ENCODE data around the gene NPBWR2. TPM values are rescaled to one million over a fixed set of nuclear protein-coding genes. Genes with fewer than 3 reads are reported as not detected.

The NPBWR2 gene
- total and polyA plus RNA-seq, 2 donors (not counting 1 experiment from before 2014, with no cell fraction given), result not detected

DNA sequence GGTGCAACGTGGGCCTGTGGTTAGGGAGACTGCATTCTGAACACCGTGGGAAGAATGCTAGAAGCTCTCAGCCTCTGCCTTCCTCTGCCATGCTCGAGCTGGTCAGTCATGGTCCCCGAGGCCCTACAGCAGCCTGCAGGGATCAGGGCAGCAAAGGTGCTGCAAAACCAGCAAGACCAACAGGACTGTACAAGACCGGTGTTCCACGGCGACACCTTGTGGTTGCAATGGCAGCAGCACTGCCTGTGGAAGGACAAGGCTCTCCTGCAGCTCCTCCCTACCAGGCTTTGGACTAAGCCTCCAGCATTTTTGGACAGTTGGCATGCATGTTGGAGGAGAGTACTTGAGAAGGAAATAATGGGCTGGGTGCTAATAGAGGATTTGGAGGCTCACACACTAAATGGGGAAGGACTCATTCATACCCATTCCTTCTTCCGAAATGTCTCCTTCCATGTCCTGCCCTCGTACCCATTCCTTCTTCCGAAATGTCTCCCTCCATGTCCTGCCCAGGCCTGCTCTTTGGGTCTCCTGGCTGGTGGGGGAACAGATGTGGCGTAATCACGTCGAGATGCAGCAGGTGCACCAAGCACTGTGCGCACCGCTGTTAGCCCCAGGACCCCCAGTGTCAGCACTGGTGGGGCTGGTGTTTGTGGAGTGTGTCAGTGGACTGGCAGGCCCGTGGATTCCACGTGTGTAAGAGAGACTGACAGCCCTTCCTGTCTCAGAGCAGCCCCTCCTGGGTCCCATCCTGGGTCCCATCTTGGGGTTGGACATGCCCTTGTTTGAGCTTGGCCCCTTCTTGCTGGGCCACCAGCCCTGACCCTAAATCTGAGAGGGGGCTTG lies 38.3 kb upstream of the NPBWR2 start:
- Histone ChIP-seq H3K9ac (ENCODE audit: insufficient read depth, low read length) (no peak overlapping the region), H3K36me3 (ENCODE audit: control insufficient read depth, insufficient read depth, low read length) (no peaks in the 10 kb centered on the region), H3K27ac (ENCODE audit: insufficient read depth, low read length) (no peak overlapping the region), H3K4me3 (replicated peaks in 1 of 4; ENCODE audit: control extremely low read depth in 1 of 4, insufficient read depth in 1 of 4, low read depth in 3 of 4, low read length in 4 of 4) (no peak overlapping the region), H3K79me2 (ENCODE audit: control insufficient read depth, insufficient read depth, low read length) (no peaks in the 10 kb centered on the region), H3K9me3 (ENCODE audit: control insufficient read depth, insufficient read depth, low read depth, low read length) (no peaks in the 10 kb centered on the region), H2AFZ (ENCODE audit: low read length) (no peak overlapping the region), H4K20me1 (ENCODE audit: control insufficient read depth, extremely low read depth, insufficient read depth, low read length) (no peaks in the 10 kb centered on the region), H3K27me3 (ENCODE audit: control insufficient read depth, insufficient read depth, low read length) (no peaks in the 10 kb centered on the region), H3K4me1 (ENCODE audit: control insufficient read depth, extremely low read depth, insufficient read depth, low read length) (no peaks in the 10 kb centered on the region), H3K4me2 (ENCODE audit: extremely low read depth, insufficient read depth, low read length) (no peak overlapping the region)
- TF ChIP-seq, protein P1, sequence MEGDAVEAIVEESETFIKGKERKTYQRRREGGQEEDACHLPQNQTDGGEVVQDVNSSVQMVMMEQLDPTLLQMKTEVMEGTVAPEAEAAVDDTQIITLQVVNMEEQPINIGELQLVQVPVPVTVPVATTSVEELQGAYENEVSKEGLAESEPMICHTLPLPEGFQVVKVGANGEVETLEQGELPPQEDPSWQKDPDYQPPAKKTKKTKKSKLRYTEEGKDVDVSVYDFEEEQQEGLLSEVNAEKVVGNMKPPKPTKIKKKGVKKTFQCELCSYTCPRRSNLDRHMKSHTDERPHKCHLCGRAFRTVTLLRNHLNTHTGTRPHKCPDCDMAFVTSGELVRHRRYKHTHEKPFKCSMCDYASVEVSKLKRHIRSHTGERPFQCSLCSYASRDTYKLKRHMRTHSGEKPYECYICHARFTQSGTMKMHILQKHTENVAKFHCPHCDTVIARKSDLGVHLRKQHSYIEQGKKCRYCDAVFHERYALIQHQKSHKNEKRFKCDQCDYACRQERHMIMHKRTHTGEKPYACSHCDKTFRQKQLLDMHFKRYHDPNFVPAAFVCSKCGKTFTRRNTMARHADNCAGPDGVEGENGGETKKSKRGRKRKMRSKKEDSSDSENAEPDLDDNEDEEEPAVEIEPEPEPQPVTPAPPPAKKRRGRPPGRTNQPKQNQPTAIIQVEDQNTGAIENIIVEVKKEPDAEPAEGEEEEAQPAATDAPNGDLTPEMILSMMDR (conservative IDR thresholded peaks at IDR 0.05 in 1 of 2, IDR thresholded peaks at IDR 0.05 in 1 of 2; ENCODE audit: low read depth in 1 of 2, low read length in 2 of 2), result no peak
- TF ChIP-seq EZH2 (IDR thresholded peaks at IDR 0.05; ENCODE audit: low read length, missing control alignments), result no peak
- DNase-seq (ENCODE audit: low read depth in 2 of 2), result no peak

DNA sequence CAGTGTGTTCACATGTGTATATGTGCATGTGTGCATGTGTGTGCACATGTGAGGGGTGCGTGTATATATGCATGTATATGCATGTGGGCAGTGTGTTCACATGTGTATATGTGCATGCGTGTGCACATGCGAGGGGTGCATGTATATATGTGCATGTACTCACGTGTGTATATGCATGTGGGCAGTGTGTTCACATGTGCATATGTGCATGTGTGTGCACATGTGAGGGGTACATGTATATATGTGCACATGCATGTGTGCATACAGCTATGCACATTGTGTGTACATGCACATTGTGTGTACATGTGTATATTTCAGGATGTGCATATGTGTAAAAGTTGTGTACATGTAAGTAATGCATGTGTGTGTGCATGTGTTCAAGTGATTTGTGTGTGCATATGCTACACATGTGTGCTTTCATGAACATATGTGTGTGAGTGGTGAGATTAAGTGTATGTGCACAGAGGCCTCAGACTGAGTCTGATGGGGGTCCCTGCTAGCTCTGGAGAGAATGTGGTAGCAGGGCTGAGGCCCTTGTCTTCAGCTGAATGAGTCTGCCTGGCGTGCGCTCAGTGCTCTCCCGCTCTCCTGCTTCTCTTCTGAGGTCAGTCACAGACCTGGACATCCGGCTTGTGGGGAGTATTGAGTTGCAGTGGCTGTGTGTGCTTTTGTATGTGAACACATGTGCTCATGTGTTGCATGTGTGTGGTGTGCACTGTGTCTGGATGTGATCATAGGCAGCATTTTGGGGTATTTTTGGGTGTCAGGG lies 37.0 kb upstream of the NPBWR2 start:
- Histone ChIP-seq H3K4me1 (ENCODE audit: control insufficient read depth, extremely low read depth, insufficient read depth, low read length) (no peaks in the 10 kb centered on the region), H3K9ac (ENCODE audit: insufficient read depth, low read length) (no peak overlapping the region), H3K27me3 (ENCODE audit: control insufficient read depth, insufficient read depth, low read length) (no peaks in the 10 kb centered on the region), H3K4me3 (replicated peaks in 1 of 4; ENCODE audit: control extremely low read depth in 1 of 4, insufficient read depth in 1 of 4, low read depth in 3 of 4, low read length in 4 of 4) (no peak overlapping the region), H3K9me3 (ENCODE audit: control insufficient read depth, insufficient read depth, low read depth, low read length) (no peaks in the 10 kb centered on the region), H3K79me2 (ENCODE audit: control insufficient read depth, insufficient read depth, low read length) (no peaks in the 10 kb centered on the region), H2AFZ (ENCODE audit: low read length) (no peak overlapping the region), H3K36me3 (ENCODE audit: control insufficient read depth, insufficient read depth, low read length) (no peaks in the 10 kb centered on the region), H3K27ac (ENCODE audit: insufficient read depth, low read length) (no peak overlapping the region), H3K4me2 (ENCODE audit: extremely low read depth, insufficient read depth, low read length) (no peak overlapping the region), H4K20me1 (ENCODE audit: control insufficient read depth, extremely low read depth, insufficient read depth, low read length) (no peaks in the 10 kb centered on the region)
- no peak for DNase-seq (ENCODE audit: low read depth in 2 of 2)
- TF ChIP-seq, protein P1 (conservative IDR thresholded peaks at IDR 0.05 in 1 of 2, IDR thresholded peaks at IDR 0.05 in 1 of 2; ENCODE audit: low read depth in 1 of 2, low read length in 2 of 2), result no peak

DNA sequence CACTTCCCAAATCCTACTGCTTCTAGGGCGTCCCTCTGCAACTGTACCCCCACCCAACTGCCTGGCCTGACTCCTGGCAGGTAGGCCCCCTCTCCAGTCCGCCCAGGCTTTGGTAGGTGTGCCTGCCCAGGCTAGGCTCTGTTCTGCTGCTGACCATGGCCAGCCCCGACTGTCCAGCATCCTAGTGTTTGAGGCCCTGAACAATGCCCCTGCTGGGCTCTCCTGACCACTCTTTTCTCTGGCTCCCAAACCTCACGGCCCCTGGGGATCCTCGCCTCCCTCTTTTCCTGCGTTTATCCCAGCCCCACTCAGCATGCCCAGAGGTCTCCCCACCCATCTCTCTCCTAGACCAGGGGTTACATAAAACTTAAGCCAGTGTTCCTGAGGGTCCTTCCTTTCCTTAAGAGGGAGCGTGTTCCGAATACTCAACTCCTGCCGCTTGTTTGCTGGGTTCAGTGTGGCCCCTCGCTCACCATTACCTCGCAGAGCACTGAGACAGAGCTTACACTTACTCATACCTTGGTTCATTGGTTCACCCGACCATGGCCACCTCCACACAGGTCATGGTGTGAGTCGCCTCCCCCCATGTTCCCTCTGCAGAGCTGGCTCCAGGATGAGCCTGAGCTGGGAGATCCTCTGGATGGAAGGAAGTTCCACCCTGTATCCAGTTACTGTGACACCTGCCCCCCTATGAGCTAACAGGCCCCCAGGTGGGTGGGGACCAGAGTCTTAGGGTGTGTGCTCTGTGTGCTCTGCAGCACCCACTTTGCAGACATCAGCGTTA lies 35.8 kb upstream of the NPBWR2 start:
- no peak overlapping the region for H3K9ac ChIP-seq (ENCODE audit: insufficient read depth, low read length)
- H3K27me3 ChIP-seq (ENCODE audit: control insufficient read depth, insufficient read depth, low read length), result no peaks in the 10 kb centered on the region
- H4K20me1 ChIP-seq (ENCODE audit: control insufficient read depth, extremely low read depth, insufficient read depth, low read length), result no peaks in the 10 kb centered on the region
- TF ChIP-seq, protein P1 (conservative IDR thresholded peaks at IDR 0.05 in 1 of 2, IDR thresholded peaks at IDR 0.05 in 1 of 2; ENCODE audit: low read depth in 1 of 2, low read length in 2 of 2), result no peak
- TF ChIP-seq EZH2 (IDR thresholded peaks at IDR 0.05; ENCODE audit: low read length, missing control alignments), result no peak
- no peak overlapping the region for H3K27ac ChIP-seq (ENCODE audit: insufficient read depth, low read length)
- no peak overlapping the region for H3K4me3 ChIP-seq (replicated peaks in 1 of 4; ENCODE audit: control extremely low read depth in 1 of 4, insufficient read depth in 1 of 4, low read depth in 3 of 4, low read length in 4 of 4)
- H3K4me1 ChIP-seq (ENCODE audit: control insufficient read depth, extremely low read depth, insufficient read depth, low read length), result no peaks in the 10 kb centered on the region
- no peak for DNase-seq (ENCODE audit: low read depth in 2 of 2)
- H2AFZ ChIP-seq (ENCODE audit: low read length), result no peak overlapping the region
- no peaks in the 10 kb centered on the region for H3K9me3 ChIP-seq (ENCODE audit: control insufficient read depth, insufficient read depth, low read depth, low read length)
- no peak overlapping the region for H3K4me2 ChIP-seq (ENCODE audit: extremely low read depth, insufficient read depth, low read length)
- no peaks in the 10 kb centered on the region for H3K79me2 ChIP-seq (ENCODE audit: control insufficient read depth, insufficient read depth, low read length)
- no peaks in the 10 kb centered on the region for H3K36me3 ChIP-seq (ENCODE audit: control insufficient read depth, insufficient read depth, low read length)
